ELR (cell line): ENCODE measurements around the gene TMC8.
"Not testable (repeated sequence)": the region's sequence is repeated elsewhere in the genome, so short reads cannot be mapped to it uniquely, and the experiment has no call there.

ENCODE experiments used
- DNase-seq: peaks from one replicate; pipeline ENCODE4 v3.0.0-alpha.2; 2015; ENCODE audit warnings: low read depth

Gene TMC8

GRCh38 chr17:78110363-78111015 is 20.1 kb upstream of the TMC8 start:
- DNase-seq = no peak

DNA sequence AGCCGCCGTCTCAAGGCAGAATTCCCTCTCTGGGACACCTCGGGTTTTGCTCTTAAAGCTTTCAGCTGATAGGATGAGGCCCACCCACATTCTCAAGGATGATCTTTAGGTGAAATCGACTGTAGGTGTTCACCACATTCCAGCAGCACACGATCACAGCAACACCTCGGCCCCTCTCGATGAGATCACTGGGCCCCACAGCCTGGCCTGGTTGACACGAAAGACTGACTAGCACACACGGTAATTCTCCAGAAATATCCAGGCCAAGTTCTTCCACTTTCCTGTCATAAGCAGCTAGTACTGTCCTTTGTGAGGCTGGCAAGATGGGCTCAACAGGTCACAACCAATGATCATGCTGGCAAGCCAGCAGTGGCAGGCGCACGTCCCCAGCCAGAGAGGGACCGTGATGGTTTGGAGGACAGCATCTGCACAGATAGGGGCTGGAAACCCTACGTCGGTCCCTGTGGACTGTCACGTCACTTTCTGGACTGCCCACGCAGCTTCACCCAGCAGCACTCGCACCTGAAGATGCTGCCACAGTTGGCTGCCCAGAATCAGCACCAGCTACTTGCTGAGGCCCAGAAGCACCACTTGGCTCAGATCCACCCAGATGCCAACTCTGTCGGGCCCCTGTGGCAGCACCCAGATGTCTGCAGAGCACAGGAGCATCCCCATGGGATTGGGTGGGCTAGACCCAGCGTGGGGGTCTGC is 19.4 kb upstream of the TMC8 start:
- DNase-seq = no peak

- DNase-seq = no peak
These were observed 18.6 kb upstream of the TMC8 start for GRCh38 chr17:78111727-78112517.

- peak; percentile 69 for DNase-seq
These were observed 17.8 kb upstream of the TMC8 start for GRCh38 chr17:78112518-78113471.

GRCh38 chr17:78113804-78114785 is 16.5 kb upstream of the TMC8 start:
- DNase-seq = no peak

DNA sequence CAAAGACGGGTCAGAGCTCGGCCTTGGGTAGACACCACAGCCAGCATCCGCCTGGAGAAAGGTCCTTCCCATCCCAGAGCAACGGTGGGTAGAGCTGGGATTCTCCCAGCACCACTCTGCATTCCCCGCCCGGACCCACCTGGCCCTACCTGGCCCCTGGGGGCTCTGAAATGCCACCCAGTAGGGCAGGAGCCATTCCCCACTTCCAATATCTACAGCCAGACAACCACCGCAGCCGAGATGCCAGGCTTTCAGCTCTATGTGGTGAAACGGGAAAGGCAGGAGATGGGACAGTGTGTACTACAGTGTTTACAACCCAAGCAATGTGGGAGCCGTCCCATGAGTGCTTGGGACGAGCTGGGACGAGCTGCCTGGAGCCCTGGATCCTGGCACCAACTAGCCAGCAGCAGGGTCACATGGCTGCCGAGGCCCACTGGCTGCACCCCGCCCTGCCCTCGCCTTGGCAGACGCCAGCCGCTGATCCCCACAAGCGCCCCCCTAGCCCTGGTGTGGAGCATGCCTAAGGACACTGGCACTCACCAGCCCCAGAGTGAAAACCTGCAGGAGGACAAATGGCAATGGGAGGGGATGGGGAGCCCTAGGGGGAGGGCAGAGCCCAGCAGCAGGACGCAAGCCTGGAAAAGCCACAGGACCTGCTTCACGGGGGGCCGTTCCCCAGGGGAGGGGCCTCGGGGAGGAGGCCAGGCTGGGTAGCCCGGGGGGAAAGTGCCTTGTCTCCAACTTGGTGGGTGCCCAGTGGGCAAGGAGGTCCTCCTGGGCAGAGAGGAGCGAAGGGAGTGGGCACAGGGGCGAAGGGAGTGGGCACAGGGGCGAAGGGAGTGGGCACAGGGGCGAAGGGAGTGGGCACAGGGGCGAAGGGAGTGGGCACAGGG is 15.5 kb upstream of the TMC8 start:
- DNase-seq = no peak

- not testable (repeated sequence) for DNase-seq
These were observed 14.8 kb upstream of the TMC8 start for GRCh38 chr17:78115803-78116202.

DNA sequence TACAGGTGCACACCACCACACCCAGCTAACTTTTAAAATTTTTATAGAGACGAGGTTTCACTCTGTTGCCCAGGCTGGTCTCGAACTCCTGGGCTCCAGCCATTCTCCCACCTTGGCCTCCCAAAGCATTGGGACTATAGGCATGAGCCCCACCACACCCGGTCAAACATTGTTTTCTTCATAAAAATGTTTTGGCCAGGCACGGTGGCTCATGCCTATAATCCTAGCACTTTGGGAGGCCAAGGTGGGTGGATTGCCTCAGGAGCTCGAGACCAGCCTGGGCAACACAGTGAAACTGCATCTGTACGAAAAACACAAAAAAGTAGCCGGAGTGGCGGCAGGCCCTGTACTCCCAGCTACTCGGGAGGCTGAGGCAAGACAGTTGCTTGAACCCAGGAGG is 14.2 kb upstream of the TMC8 start:
- no peak for DNase-seq

DNA sequence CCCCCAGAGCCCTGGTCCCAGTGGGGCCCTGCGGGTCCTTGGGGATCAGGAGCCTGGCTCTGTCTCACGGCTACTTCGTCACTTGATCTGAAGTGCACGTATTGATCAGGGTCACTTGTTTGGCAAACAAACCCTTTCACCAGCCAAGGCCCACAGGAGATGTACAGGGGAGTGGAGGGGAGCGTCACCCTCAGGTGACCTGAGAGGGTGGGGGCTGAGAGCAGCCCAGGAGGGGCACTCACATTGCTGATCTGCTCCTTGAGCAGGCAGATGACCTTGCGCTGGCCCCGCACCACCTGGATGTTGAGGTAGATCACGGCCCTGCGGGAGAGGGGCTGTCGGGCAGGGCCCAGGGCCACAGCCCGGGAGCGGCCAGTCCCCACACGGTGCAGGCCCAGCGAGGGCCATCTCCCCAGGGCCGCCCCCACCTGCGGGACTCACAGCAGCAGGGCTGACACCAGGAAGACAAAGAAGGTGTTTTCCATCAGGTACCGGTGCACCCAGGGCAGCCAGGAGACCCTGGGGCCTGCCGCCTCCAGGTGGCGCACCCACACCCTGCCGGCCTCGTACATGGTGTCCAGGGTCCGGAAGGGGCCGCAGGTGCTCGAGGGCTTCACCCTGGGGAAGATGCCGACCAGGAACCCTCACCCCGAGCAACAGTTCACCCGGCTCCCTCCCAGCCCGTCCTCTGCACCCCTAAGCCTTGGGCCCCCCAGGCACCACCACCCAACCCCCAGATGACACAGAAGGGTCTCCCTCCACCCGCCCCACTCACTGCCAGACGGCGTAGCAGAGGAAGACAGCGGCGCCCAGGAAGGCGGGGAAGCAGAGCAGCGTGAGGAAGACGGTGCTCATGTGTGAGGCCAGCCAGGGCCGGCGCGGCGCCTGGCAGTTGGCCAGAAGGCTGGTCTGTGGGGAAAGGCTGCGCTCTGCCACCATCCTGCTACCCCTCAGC is 13.3 kb upstream of the TMC8 start:
- DNase-seq = no peak

DNA sequence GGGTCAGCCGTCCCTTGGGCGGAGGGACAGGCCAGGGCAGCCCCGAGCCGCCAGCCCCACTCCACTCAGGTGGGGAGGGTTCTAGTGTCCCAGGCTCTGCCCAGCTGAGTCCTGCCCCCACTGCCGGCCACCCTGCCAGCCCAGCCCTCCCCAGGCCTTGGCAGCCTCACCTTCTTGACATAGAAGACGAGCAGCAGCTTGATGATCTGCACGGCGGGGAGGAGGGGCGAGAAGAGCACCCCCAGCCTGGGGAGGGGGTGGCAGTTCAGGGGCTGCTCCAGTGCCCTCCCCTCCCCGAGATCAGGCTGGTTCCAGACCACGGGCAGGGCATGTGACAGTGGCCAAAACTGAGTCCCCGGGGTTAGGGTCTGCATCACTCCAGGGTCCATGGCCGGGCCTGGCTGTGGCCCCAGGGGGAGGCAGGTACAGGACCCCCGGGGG is 11.8 kb upstream of the TMC8 start:
- DNase-seq = no peak

DNA sequence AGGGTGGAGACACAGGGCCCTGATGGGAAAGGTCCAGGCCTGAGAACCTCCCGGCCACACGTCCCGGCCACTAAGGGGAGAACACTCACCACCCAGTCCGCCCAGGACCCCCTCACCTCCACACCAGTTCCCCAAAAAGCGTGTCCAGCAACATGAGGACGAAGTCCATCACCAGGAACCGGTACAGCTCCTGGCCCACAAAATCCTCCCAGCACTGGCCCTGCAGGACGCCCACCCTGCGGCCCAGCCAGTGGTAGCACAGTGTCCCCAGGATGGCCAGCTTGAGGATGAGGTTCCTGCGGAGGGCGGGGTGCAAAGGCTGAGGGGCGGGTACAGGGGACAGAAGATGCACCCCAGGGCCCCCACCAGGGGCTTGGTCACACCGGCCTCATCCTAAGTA is 10.0 kb upstream of the TMC8 start:
- no peak for DNase-seq

GRCh38 chr17:78120971-78121800 is 9.4 kb upstream of the TMC8 start:
- DNase-seq = no peak

- DNase-seq = no peak
These were observed 8.8 kb upstream of the TMC8 start for GRCh38 chr17:78121801-78122215.

GRCh38 chr17:78122216-78122930 is 8.2 kb upstream of the TMC8 start:
- DNase-seq = no peak

DNA sequence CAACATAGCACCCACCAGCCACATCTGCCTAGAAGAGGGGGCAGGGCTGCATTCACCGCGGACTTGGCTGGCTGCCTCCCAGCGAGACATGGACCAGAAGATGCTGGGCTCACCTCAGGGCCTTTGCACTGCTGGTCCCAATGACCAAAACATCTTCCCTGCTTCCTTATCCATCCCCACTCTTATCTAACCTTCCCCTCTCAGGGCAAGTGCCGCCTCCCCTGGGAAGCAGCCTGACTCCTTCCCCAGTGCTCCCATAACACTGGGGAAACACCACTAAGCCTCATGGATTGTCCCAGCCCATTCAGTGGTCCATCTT is 7.7 kb upstream of the TMC8 start:
- DNase-seq = no peak

- no peak for DNase-seq
These were observed 7.2 kb upstream of the TMC8 start for GRCh38 chr17:78123258-78123929.
